Spinal cord (tissue), 10 donors: ENCODE results near the gene PNMA6A. TPM values are rescaled to one million over a fixed set of nuclear protein-coding genes. Genes with fewer than 3 reads are reported as not detected.
"Not testable (repeated sequence)": the region's sequence is repeated elsewhere in the genome, so short reads cannot be mapped to it uniquely, and the experiment has no call there.

Experiments used
- DNase-seq, 6 donors: peaks; one replicate each; pipeline versions ENCODE4 v3.0.0 to v3.0.0-alpha.2; 2013 to 2015; ENCODE audit warnings: low spot score in 6 of 6, low read depth in 4 of 6
- H3K27ac ChIP-seq: one replicate; pipeline ENCODE4 v1.5.1; 2013; ENCODE audit warnings: low read depth, low read length, control low read depth
- H3K27me3 ChIP-seq: one replicate; pipeline ENCODE4 v1.6.1; 2013; ENCODE audit warnings: low read length; ENCODE audit not compliant: control insufficient read depth, insufficient read depth
- H3K36me3 ChIP-seq: one replicate; pipeline ENCODE4 v1.6.1; 2013; ENCODE audit warnings: low read length; ENCODE audit not compliant: control insufficient read depth, insufficient read depth
- H3K4me1 ChIP-seq: one replicate; pipeline ENCODE4 v1.6.1; 2013; ENCODE audit warnings: low read length; ENCODE audit not compliant: control insufficient read depth, insufficient read depth
- H3K4me3 ChIP-seq: one replicate; pipeline ENCODE4 v1.5.1; 2013; ENCODE audit warnings: low read depth, low read length, control low read depth
- H3K9me3 ChIP-seq: one replicate; pipeline ENCODE4 v1.6.1; 2013; ENCODE audit warnings: low read length; ENCODE audit not compliant: control insufficient read depth, insufficient read depth
- WGBS: methylation state at CpG from one replicate; pipeline ENCODE4 v1.1.5; 2013; ENCODE audit warnings: missing lambda C conversion rate; ENCODE audit not compliant: insufficient coverage; 5-methylcytosine and 5-hydroxymethylcytosine counted together
- long read RNA-seq, 4 donors: transcript quantifications; one replicate each; lab custom pipeline, GENCODE V29; 2026
- polyA plus RNA-seq, 2 donors: library from polyadenylated mRNA; unstranded; fragments of 120-200 nt; gene quantifications; one replicate each; pipeline ENCODE4 v1.2.1, GENCODE V29; 2013; ENCODE audit not compliant: insufficient read length in 2 of 2
- total RNA-seq, 2 donors: library from RNA; depleted of rRNA in 1 of 2; stranded (reverse); fragments of 120-200 nt in 1 of 2; fragments of >200 nt in 1 of 2; gene quantifications; one replicate each; pipeline versions ENCODE4 v1.2.3 to v1.2.4, GENCODE V29; 2013 to 2014
- donor health status: healthy.

PNMA6A gene
- total RNA-seq (10 to 100 TPM; 16.3 to 21.0 TPM), polyA plus RNA-seq (10 to 100 TPM; 41.3 to 47.1 TPM)
- long read RNA-seq, donor 1, transcript PNMA6A-201 (2 exons, 2,209 nt): major isoform, 19 of 41 reads
- long read RNA-seq, donor 1, partial matches to known transcripts: 22 of 41 reads
- long read RNA-seq, donor 1, other reads (novel, unspliced or antisense): 0 of 41 reads
- long read RNA-seq, donor 2, transcript PNMA6A-201 (2 exons, 2,209 nt): major isoform, 5 of 5 reads
- long read RNA-seq, donor 2, partial matches to known transcripts: 0 of 5 reads
- long read RNA-seq, donor 2, other reads (novel, unspliced or antisense): 0 of 5 reads
- long read RNA-seq, donor 3, transcript PNMA6A-201 (2 exons, 2,209 nt): major isoform, 6 of 6 reads
- long read RNA-seq, donor 3, partial matches to known transcripts: 0 of 6 reads
- long read RNA-seq, donor 3, other reads (novel, unspliced or antisense): 0 of 6 reads
- long read RNA-seq, donor 4, partial matches to known transcripts: 0 of 3 reads
- long read RNA-seq, donor 4, other reads (novel, unspliced or antisense): 0 of 3 reads

- peaks cover 12% of the 10 kb centered on the region for H3K4me1 ChIP-seq
- DNase-seq, H3K27ac ChIP-seq, H3K9me3 ChIP-seq, H3K4me3 ChIP-seq, H3K27me3 ChIP-seq: not testable (repeated sequence)
- H3K36me3 ChIP-seq: peaks cover 12% of the 10 kb centered on the region
- no CpG with 5 or more reads among the region's 76 CpGs for WGBS
Measured at GRCh38 chrX:153071909-153072583, at the start of gene PNMA6A. TSS of gene PNMA6A (plus strand) at chrX:153072454. CDS start at chrX:153073063, 609 bp downstream.

- no CpG with 5 or more reads among the region's 2 CpGs for WGBS
- not testable (repeated sequence) for H3K27me3 ChIP-seq, DNase-seq
Measured at GRCh38 chrX:153026501-153026900, 45.8 kb upstream of the PNMA6A start.

GRCh38 chrX:153028487-153028886 lies 43.8 kb upstream of the PNMA6A start:
- H3K4me3 ChIP-seq, DNase-seq, H3K9me3 ChIP-seq, H3K27ac ChIP-seq, H3K27me3 ChIP-seq, H3K36me3 ChIP-seq, H3K4me1 ChIP-seq: not testable (repeated sequence)
- 86% methylated on average over 2 of the region's 11 CpGs for WGBS

More at GRCh38 chrX:153026501-153026900, 45.8 kb upstream of the PNMA6A start:
- not testable (repeated sequence) for H3K4me1 ChIP-seq, H3K27ac ChIP-seq, H3K9me3 ChIP-seq, H3K36me3 ChIP-seq, H3K4me3 ChIP-seq

DNA sequence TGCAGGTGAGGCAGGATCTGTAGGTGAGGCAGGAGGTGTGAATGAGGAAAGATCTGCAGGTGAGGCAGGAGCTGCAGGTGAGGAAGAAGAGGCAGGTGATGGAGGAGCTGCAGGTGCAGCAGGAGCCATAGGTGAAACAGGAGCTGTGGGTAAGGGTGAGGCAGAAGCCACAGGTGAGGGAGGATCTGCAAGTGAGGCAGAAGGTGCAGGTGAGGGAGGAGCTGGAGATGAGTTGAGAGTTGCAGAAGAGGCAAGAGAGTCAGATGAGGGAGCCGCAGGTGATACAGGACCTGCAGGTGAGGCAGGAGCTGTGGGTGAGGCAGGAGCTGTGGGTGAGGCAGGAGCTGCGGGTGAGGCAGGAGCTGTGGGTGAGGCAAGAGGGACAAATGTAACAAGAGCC lies 43.1 kb upstream of the PNMA6A start:
- no peaks in the 10 kb centered on the region for H3K27me3 ChIP-seq
- WGBS: 63% methylated on average over 2 of the region's 2 CpGs

DNA sequence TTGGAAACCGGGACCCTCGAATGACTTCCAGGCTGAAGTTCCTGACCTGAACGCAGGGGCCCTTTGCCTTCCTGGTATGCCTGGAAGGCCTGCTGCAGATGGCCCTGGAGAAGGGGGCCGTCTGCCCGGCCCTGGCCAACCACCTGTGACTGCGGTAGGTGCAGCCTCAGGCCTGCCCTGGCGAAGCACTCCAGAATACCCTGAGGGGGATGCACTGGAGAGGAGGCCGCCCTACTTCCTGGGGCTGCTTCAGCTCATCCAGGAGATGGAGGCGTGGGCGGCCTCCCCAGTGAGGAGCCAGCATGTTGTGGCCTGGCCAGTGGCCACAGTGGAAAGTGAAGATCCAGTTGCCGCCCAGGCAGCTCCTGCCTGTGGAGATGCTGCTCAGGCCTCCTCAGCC lies 42.4 kb upstream of the PNMA6A start:
- Histone ChIP-seq H3K27ac (no peak overlapping the region), H3K4me3 (no peak overlapping the region), H3K27me3 (no peaks in the 10 kb centered on the region), H3K4me1 (peaks cover 9% of the 10 kb centered on the region), H3K9me3 (peaks cover 2% of the 10 kb centered on the region), H3K36me3 (no peaks in the 10 kb centered on the region)
- no peak for DNase-seq
- WGBS: 81% methylated on average over 11 of the region's 11 CpGs

More for the DNA sequence above, 43.1 kb upstream of the PNMA6A start:
- Histone ChIP-seq H3K27ac (no peak overlapping the region), H3K4me1 (peaks cover 9% of the 10 kb centered on the region), H3K9me3 (peaks cover 2% of the 10 kb centered on the region), H3K4me3 (no peak overlapping the region), H3K36me3 (no peaks in the 10 kb centered on the region)
- DNase-seq: no peak

DNA sequence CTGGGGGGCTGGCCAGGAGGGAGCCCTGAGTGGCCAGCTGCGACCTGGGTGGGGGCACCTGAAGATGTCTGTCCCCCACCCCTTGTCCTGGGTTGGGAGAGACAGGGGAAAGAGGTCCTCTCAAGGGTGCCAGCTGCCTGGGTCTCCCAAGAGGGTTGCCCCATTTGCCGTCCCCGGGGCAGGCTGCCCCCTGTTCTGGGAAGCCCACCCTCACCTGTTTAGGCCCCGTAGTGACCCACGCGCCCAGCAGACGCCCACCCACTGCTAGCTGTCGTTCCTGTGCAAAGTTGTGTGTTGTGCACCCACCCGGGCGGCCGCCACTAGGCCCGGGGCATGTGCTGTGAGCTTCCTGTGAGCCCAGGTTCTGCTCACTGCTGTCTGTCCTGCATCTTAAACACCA lies 41.5 kb upstream of the PNMA6A start:
- WGBS: 84% methylated on average over 11 of the region's 12 CpGs

GRCh38 chrX:153032397-153033118 lies 39.7 kb upstream of the PNMA6A start:
- peak in 4 of 6 donors; percentile 23 to 77 (median 53) for DNase-seq
- peaks cover 9% of the 10 kb centered on the region for H3K4me1 ChIP-seq
- peaks cover 2% of the 10 kb centered on the region for H3K9me3 ChIP-seq
- no peak overlapping the region for H3K27ac ChIP-seq
- 35% methylated on average over 64 of the region's 64 CpGs for WGBS
- H3K4me3 ChIP-seq: peak overlapping the region; percentile 12
- H3K27me3 ChIP-seq: no peaks in the 10 kb centered on the region
- no peaks in the 10 kb centered on the region for H3K36me3 ChIP-seq

More for the DNA sequence above, 41.5 kb upstream of the PNMA6A start:
- Histone ChIP-seq H3K27ac (no peak overlapping the region), H3K36me3 (no peaks in the 10 kb centered on the region), H3K4me1 (peaks cover 9% of the 10 kb centered on the region), H3K4me3 (no peak overlapping the region), H3K27me3 (no peaks in the 10 kb centered on the region), H3K9me3 (peaks cover 2% of the 10 kb centered on the region)
- no peak for DNase-seq

DNA sequence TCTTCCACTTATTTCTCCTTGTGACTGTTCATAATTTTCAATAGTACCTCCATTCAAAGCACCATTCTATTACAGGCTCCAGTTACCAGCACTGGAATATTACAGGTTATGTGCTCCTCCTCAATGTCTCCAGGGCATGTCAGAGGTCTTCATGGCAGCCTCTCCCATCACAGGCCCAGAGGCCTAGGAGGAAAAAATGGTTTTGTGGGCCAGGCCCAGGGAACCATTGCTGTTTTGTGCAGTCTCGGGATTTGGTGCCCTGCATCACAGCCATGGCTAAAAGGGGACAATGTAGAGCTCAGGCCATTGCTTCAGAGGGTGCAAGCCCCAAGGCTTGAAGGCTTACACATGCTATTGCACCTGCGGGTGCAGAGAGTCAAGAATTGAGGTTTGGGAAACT lies 23.2 kb upstream of the PNMA6A start:
- 77% methylated on average over 2 of the region's 2 CpGs for WGBS
- H3K27me3 ChIP-seq: no peaks in the 10 kb centered on the region

GRCh38 chrX:153052534-153052933 lies 19.7 kb upstream of the PNMA6A start:
- WGBS: no CpG with 5 or more reads among the region's 1 CpG
- H3K27me3 ChIP-seq: no peaks in the 10 kb centered on the region
- no peak overlapping the region for H3K4me3 ChIP-seq
- H3K4me1 ChIP-seq: peaks cover 18% of the 10 kb centered on the region
- peaks cover 9% of the 10 kb centered on the region for H3K9me3 ChIP-seq
- no peak for DNase-seq
- no peaks in the 10 kb centered on the region for H3K36me3 ChIP-seq
- no peak overlapping the region for H3K27ac ChIP-seq

More for the DNA sequence above, 23.2 kb upstream of the PNMA6A start:
- Histone ChIP-seq H3K27ac (no peak overlapping the region), H3K4me3 (no peak overlapping the region), H3K36me3 (no peaks in the 10 kb centered on the region), H3K9me3 (peaks cover 9% of the 10 kb centered on the region), H3K4me1 (no peaks in the 10 kb centered on the region)
- no peak for DNase-seq
